HG03565 (cell line): ENCODE data around the gene BORA.
A peak's percentile ranks its signal among the peaks of the same experiment; 100 is the strongest.
"Not testable (repeated sequence)": the region's sequence is repeated elsewhere in the genome, so short reads cannot be mapped to it uniquely, and the experiment has no call there.

Experiments used
- ATAC-seq: cut with Tn5 transposase; IDR thresholded peaks from one replicate; pipeline ENCODE4 v1.9.1; 2021; ENCODE audit warnings: mild to moderate bottlenecking, moderate library complexity; ENCODE audit not compliant: unreplicated experiment

BORA gene

GRCh38 chr13:72727417-72728289, at the start of gene BORA, which contains the start of gene MZT1:
Gene BORA (plus strand): TSS chr13:72727923. CDS start chr13:72728941, 1,018 bp downstream.
Gene MZT1 (minus strand): TSS chr13:72727629. CDS start chr13:72727602, 27 bp downstream.
- ATAC-seq, result peak; percentile 96

- no peak for ATAC-seq
Measured at GRCh38 chr13:72678312-72678711, 49.4 kb upstream of the BORA start.

- ATAC-seq, result no peak
Measured at GRCh38 chr13:72680353-72680752, 47.4 kb upstream of the BORA start.

GRCh38 chr13:72686766-72687165, 41.0 kb upstream of the BORA start:
- ATAC-seq, result no peak

GRCh38 chr13:72689181-72689696, 38.5 kb upstream of the BORA start:
- ATAC-seq, result no peak

- ATAC-seq, result no peak
Measured at GRCh38 chr13:72692884-72693514, 34.7 kb upstream of the BORA start.

- no peak for ATAC-seq
Measured at GRCh38 chr13:72693832-72694231, 33.9 kb upstream of the BORA start.

GRCh38 chr13:72694314-72694713, 33.4 kb upstream of the BORA start:
- ATAC-seq, result no peak

- no peak for ATAC-seq
Measured at GRCh38 chr13:72696579-72696978, 31.1 kb upstream of the BORA start.

- no peak for ATAC-seq
Measured at GRCh38 chr13:72698164-72698563, 29.6 kb upstream of the BORA start.

- no peak for ATAC-seq
Measured at GRCh38 chr13:72700509-72700908, 27.2 kb upstream of the BORA start.

- no peak for ATAC-seq
Measured at GRCh38 chr13:72716776-72717175, 10.9 kb upstream of the BORA start.

- ATAC-seq, result not testable (repeated sequence)
Measured at GRCh38 chr13:72726185-72726584, 1.5 kb upstream of the BORA start.

GRCh38 chr13:72726726-72727416, 852 bp upstream of the BORA start:
- ATAC-seq, result peak; percentile 12

- ATAC-seq, result no peak
Measured at GRCh38 chr13:72728290-72728605, 525 bp downstream of the BORA start.

- no peak for ATAC-seq
Measured at GRCh38 chr13:72737033-72737432, 9.3 kb downstream of the BORA start.

GRCh38 chr13:72740015-72740414, 12.3 kb downstream of the BORA start:
- ATAC-seq, result no peak

GRCh38 chr13:72745260-72745659, 17.5 kb downstream of the BORA start:
- ATAC-seq, result no peak

- no peak for ATAC-seq
Measured at GRCh38 chr13:72751220-72751619, 23.5 kb downstream of the BORA start.

GRCh38 chr13:72754111-72754510, 26.4 kb downstream of the BORA start:
- no peak for ATAC-seq

- ATAC-seq, result no peak
Measured at GRCh38 chr13:72757792-72758535, 30.2 kb downstream of the BORA start.
